HCT116 (cell line): ENCODE data around the gene IQCK. TPM values are rescaled to one million over a fixed set of nuclear protein-coding genes. Genes with fewer than 3 reads are reported as not detected.

Experiments
- ATAC-seq: fragments of 200-7000 bp; cut with Tn5 transposase; 2 replicates; pipeline ENCODE4 v1.9.1; 2020; ENCODE audit warnings: mild to moderate bottlenecking, moderate library complexity
- BruUV-seq: library from RNA; stranded (reverse); fragments of 400-500 nt; replicated peaks from 2 replicates; lab custom pipeline; 2021; lab: Mats Ljungman, UMichigan
- CTCF ChIA-PET: fragments of 300-600 bp; sonication (Branson Sonifier 250); formaldehyde crosslinking; loops from one replicate; lab custom pipeline; 2021; ENCODE audit warnings: antibody characterized with exemption; lab: Charles Lee
- POLR2A ChIA-PET: fragments of 300-600, 350-600 bp; sonication (Branson Sonifier 250); formaldehyde crosslinking; loops from one replicate; lab custom pipeline; 2021; ENCODE audit warnings: antibody characterized with exemption; lab: Charles Lee
- RAD21 ChIA-PET, 2 experiments: fragments of 300-600 bp; sonication (Branson Sonifier 250); formaldehyde crosslinking; loops; one replicate each; lab custom pipeline; 2023; ENCODE audit warnings: low total read pairs in 2 of 2; ENCODE audit not compliant: uncharacterized antibody in 2 of 2, unreplicated experiment in 2 of 2, low non-redundant PET in 1 of 2; lab: Charles Lee
- DNase-seq: peaks from one replicate; pipeline ENCODE4 v3.0.0-alpha.2; 2010; ENCODE audit warnings: low read depth, low spot score
- H2AFZ ChIP-seq: fragments of 200-600 bp; shearing (Covaris generic), sonication (generic); 2 replicates; pipeline ENCODE4 v1.6.1; 2017; ENCODE audit warnings: low read depth, mixed run types, mixed read lengths, antibody characterized with exemption, low read length; ENCODE audit not compliant: poor library complexity, severe bottlenecking
- H3K27ac ChIP-seq: 2 replicates; pipeline ENCODE4 v1.5.1; 2012; ENCODE audit warnings: low read depth, low read length
- H3K27me3 ChIP-seq: fragments of 200-600 bp; sonication (generic); 2 replicates; pipeline ENCODE4 v1.6.1; 2016; ENCODE audit warnings: mixed run types, low read length, mixed read lengths; ENCODE audit not compliant: insufficient read depth
- H3K36me3 ChIP-seq, 2 experiments: fragments of 200-500 bp in 1 of 2; fragments of 200-600 bp in 1 of 2; sonication (Bioruptor generic) in 1 of 2; sonication (generic) in 1 of 2; 2 replicates each; pipeline versions ENCODE4 v1.5.1 to v1.6.1; 2014 to 2016; ENCODE audit warnings: low read length in 2 of 2, inconsistent platforms in 1 of 2, mixed read lengths in 1 of 2, mixed run types in 1 of 2; ENCODE audit not compliant: insufficient read depth in 2 of 2, control insufficient read depth in 1 of 2
- H3K4me1 ChIP-seq, 2 experiments: fragments of 200-600 bp in 1 of 2; sonication (generic) in 1 of 2; 2 replicates each; pipeline versions ENCODE4 v1.5.1 to v1.6.1; 2012 to 2017; ENCODE audit warnings: low read length in 2 of 2, inconsistent platforms in 1 of 2, mild to moderate bottlenecking in 1 of 2, mixed read lengths in 1 of 2, mixed run types in 1 of 2, moderate library complexity in 1 of 2; ENCODE audit not compliant: insufficient read depth in 2 of 2, control insufficient read depth in 1 of 2
- H3K4me2 ChIP-seq: fragments of 200-600 bp; sonication (generic); 2 replicates; pipeline ENCODE4 v1.6.1; 2017; ENCODE audit warnings: mixed run types, low read length, mixed read lengths
- H3K4me3 ChIP-seq, 2 experiments: fragments of 200-600 bp in 1 of 2; sonication (generic) in 1 of 2; replicated peaks in 1 of 2; 2 replicates each; pipeline ENCODE4 v1.5.1; 2011 to 2016; ENCODE audit warnings: low read length in 2 of 2, control low read depth in 1 of 2, low read depth in 1 of 2, mild to moderate bottlenecking in 1 of 2, mixed read lengths in 1 of 2, mixed run types in 1 of 2
- H3K79me2 ChIP-seq: fragments of 200-600 bp; sonication (generic); 2 replicates; pipeline ENCODE4 v1.6.1; 2017; ENCODE audit warnings: mild to moderate bottlenecking, mixed run types, low read length, moderate library complexity, mixed read lengths; ENCODE audit not compliant: insufficient read depth
- H3K9ac ChIP-seq: fragments of 200-600 bp; sonication (generic); 2 replicates; pipeline ENCODE4 v1.6.1; 2016; ENCODE audit warnings: low read length, mixed read lengths
- H3K9me2 ChIP-seq: fragments of 200-600 bp; sonication (generic), shearing (Covaris generic); 2 replicates; pipeline ENCODE4 v1.6.1; 2017; ENCODE audit warnings: mixed run types, mild to moderate bottlenecking, moderate library complexity; ENCODE audit not compliant: insufficient read depth
- H3K9me3 ChIP-seq, 2 experiments: fragments of 200-500 bp in 1 of 2; fragments of 200-600 bp in 1 of 2; sonication (Bioruptor generic) in 1 of 2; sonication (generic) in 1 of 2; 2 replicates each; pipeline ENCODE4 v1.6.1; 2014 to 2017; ENCODE audit warnings: low read length in 2 of 2, mixed read lengths in 2 of 2, inconsistent platforms in 1 of 2, low read depth in 1 of 2, mild to moderate bottlenecking in 1 of 2, mixed run types in 1 of 2, moderate library complexity in 1 of 2; ENCODE audit not compliant: control insufficient read depth in 1 of 2, insufficient read depth in 1 of 2
- H4K20me1 ChIP-seq: fragments of 200-600 bp; sonication (generic), shearing (Covaris generic); 2 replicates; pipeline ENCODE4 v1.6.1; 2017; ENCODE audit warnings: mixed run types, mild to moderate bottlenecking, moderate library complexity; ENCODE audit not compliant: insufficient read depth
- CBX3 ChIP-seq: IDR thresholded peaks from 2 replicates; pipeline ENCODE4 v1.6.1; 2012; ENCODE audit warnings: low read depth
- CEBPB ChIP-seq: IDR thresholded peaks from 2 replicates; pipeline ENCODE4 v1.6.1; 2012; ENCODE audit warnings: low read depth
- JUND ChIP-seq: IDR thresholded peaks from 2 replicates; pipeline ENCODE4 v1.6.1; 2012
- RAD21 ChIP-seq: IDR thresholded peaks from 2 replicates; pipeline ENCODE4 v1.6.1; 2012; ENCODE audit warnings: low read depth, mild to moderate bottlenecking
- YY1 ChIP-seq: IDR thresholded peaks from 2 replicates; pipeline ENCODE4 v1.6.1; 2011; ENCODE audit warnings: low read length, low read depth, moderate library complexity, mild to moderate bottlenecking; ENCODE audit not compliant: insufficient replicate concordance; ENCODE audit errors: extremely low read depth
- intact Hi-C: fragments of 100-400 bp; cut with micrococcal nuclease; formaldehyde crosslinking; loops from 2 replicates; pipeline ENCODE4 v1.10.0; 2022
- total RNA-seq: library from RNA; stranded (reverse); gene quantifications from one replicate; pipeline ENCODE4 v1.2.1, GENCODE V29; 2021; ENCODE audit not compliant: unreplicated experiment
- TF ChIP-seq, protein P1 (sequence below), 3 experiments: fragments of 200-600 bp in 1 of 3; sonication (generic) in 1 of 3; IDR thresholded peaks in 2 of 3; conservative IDR thresholded peaks in 1 of 3; 2 replicates each; pipeline ENCODE4 v1.5.1; 2012 to 2017; ENCODE audit warnings: low read depth in 2 of 3, low read length in 2 of 3, antibody characterized with exemption in 1 of 3, borderline replicate concordance in 1 of 3, control low read depth in 1 of 3, mild to moderate bottlenecking in 1 of 3, mixed read lengths in 1 of 3, mixed run types in 1 of 3, moderate library complexity in 1 of 3; ENCODE audit not compliant: insufficient read depth in 1 of 3

IQCK gene
- total RNA-seq, 1 experiment from 2014 or later: 11.8 TPM

DNA sequence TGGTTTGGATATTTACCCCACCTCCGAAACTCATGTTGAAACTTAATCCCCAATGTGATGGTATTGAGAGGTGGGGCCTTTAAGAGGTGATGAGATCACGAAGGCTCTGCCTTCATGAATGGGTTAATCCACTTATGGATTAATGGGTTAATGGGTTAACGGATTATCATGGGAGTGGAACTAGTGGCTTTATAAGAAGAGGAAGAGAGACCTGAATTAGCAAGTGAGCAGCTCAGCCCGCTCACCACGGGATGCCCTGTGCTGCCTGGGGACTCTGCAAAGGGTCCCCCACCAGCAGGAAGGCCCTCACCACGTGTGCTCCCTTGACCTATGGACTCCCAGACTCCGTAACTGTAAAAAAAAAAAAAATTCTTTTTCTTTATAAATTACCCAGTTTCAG is 183.1 kb downstream of the IQCK start (continued):
- no peak for TF ChIP-seq YY1
- TF ChIP-seq JUND: no peak

DNA sequence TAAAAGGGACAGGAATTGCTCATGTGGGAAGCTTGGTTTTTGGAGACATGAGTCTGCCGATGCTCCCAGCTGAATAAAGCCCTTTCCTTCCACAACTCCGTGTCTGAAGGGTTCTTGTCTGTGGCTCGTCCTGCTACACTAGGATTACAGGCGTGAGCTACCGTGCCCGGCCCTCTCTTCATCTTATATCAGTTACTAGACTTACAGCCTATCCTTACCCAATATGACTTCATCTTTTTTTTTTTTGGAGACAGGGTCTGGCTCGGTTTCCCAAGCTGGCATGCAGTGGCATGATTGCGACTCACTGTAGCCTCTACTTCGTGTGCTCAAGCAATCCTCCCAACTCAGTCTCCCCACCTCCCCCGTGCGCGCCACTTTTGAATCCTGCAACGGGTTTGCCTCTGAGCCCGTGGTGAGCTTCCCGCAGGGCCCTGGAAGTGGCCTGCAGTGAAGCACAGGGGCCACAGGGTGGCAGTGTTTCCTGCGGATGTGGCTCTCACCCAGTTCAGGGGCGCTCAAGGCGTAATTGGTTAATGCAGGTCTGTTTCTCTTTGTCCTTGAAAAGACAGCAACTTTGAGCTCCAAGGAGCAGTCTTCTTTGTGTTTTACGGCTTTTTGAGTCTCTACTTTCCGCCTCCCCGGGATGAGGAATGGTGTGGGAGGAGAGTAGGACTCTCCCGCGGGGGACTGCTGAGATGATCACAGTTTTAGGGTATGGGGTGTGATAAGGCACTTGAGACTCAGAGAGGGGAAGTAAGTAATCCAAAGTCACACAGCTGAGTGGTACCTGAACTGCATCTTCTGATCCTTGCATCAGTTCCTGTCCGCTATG is 189.3 kb downstream of the IQCK start:
- H3K27ac ChIP-seq: no peak overlapping the region
- intact Hi-C loops: loop anchor here (1.0 to 10.0 kb wide), 3 partner anchors 393 to 797 kb away; no protein-coding TSS in a partner anchor
- H3K4me2 ChIP-seq: peak overlapping the region; percentile 59
- H2AFZ ChIP-seq: peak overlapping the region; percentile 47
- ChIA-PET CTCF (interaction anchor here (0.6 to 5.1 kb wide), 46 partner anchors 9 to 792 kb away, joined by 3 to 232 read pairs (median 4); no protein-coding TSS in a partner anchor), RAD21 (interaction anchor here (0.5 to 1.7 kb wide), 14 partner anchors 8 to 478 kb away, joined by 3 to 28 read pairs (median 5); no protein-coding TSS in a partner anchor), POLR2A (interaction anchor here (0.6 to 1.5 kb wide), 3 partner anchors 393 to 476 kb away, joined by 3 to 9 read pairs (median 8); no protein-coding TSS in a partner anchor)
- peak; percentile 99 for ATAC-seq
- no peaks in the 10 kb centered on the region for H3K27me3 ChIP-seq
- H3K9ac ChIP-seq: no peak overlapping the region
- TF ChIP-seq CBX3: no peak
- peak; percentile 6 for TF ChIP-seq YY1
- TF ChIP-seq CEBPB: no peak
- TF ChIP-seq RAD21: peak; percentile 94
- TF ChIP-seq, protein P1, sequence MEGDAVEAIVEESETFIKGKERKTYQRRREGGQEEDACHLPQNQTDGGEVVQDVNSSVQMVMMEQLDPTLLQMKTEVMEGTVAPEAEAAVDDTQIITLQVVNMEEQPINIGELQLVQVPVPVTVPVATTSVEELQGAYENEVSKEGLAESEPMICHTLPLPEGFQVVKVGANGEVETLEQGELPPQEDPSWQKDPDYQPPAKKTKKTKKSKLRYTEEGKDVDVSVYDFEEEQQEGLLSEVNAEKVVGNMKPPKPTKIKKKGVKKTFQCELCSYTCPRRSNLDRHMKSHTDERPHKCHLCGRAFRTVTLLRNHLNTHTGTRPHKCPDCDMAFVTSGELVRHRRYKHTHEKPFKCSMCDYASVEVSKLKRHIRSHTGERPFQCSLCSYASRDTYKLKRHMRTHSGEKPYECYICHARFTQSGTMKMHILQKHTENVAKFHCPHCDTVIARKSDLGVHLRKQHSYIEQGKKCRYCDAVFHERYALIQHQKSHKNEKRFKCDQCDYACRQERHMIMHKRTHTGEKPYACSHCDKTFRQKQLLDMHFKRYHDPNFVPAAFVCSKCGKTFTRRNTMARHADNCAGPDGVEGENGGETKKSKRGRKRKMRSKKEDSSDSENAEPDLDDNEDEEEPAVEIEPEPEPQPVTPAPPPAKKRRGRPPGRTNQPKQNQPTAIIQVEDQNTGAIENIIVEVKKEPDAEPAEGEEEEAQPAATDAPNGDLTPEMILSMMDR (IDR thresholded peaks at IDR 0.05 in 2 of 3, conservative IDR thresholded peaks at IDR 0.05 in 1 of 3; ENCODE audit: borderline replicate concordance in 1 of 3, insufficient read depth in 1 of 3, low read depth in 2 of 3, low read length in 2 of 3): peak; percentile 95 to 99 (median 98)
- H3K79me2 ChIP-seq: no peaks in the 10 kb centered on the region
- peak; percentile 62 for DNase-seq
- peaks cover 0 to 8% of the 10 kb centered on the region in 2 experiments; a peak in 2 of 4 replicates for H3K4me1 ChIP-seq
- H3K36me3 ChIP-seq: no peaks in the 10 kb centered on the region
- H3K4me3 ChIP-seq: no peak overlapping the region
- no peaks in the 10 kb centered on the region for H4K20me1 ChIP-seq
- H3K9me3 ChIP-seq: no peaks in the 10 kb centered on the region
- no TSS peak for BruUV-seq
- H3K9me2 ChIP-seq: no peaks in the 10 kb centered on the region

Other genes with a start within 250 kb of the IQCK start
- 47.1 TPM for gene GDE1, start 196.2 kb upstream of the IQCK start, total RNA-seq
- gene CCP110, start 194.3 kb upstream of the IQCK start, total RNA-seq: 21.4 TPM
- 21.4 TPM for gene VPS35L, start 162.6 kb upstream of the IQCK start, total RNA-seq
- gene KNOP1, start within 50 bp of the IQCK start, total RNA-seq: 34.6 TPM
- gene GPRC5B, start 166.6 kb downstream of the IQCK start, total RNA-seq: 7.2 TPM